Measurements from ENCODE around the gene TFAP2A.
A peak's percentile ranks its signal among the peaks of the same experiment; 100 is the strongest.

The TFAP2A gene

GRCh38 chr6:10404107-10404798 lies 10.6 kb downstream of the TFAP2A start:
- H2BK15ac ChIP-seq (ENCODE audit: low read length) = no peak overlapping the region
- H3K79me1 ChIP-seq (ENCODE audit: low read depth, low read length) = no peaks in the 10 kb centered on the region
- DNase-seq (ENCODE audit: low spot score) = peak; percentile 95
- H3K27me3 ChIP-seq (ENCODE audit: control insufficient read depth in 3 of 3, insufficient read depth in 3 of 3, low read depth in 1 of 3, low read length in 3 of 3) = peaks cover 16 to 83% (median 79%) of the 10 kb centered on the region in 3 experiments
- H2BK120ac ChIP-seq (ENCODE audit: low read depth, low read length) = no peak overlapping the region
- peak overlapping the region; percentile 63 for H3K14ac ChIP-seq (ENCODE audit: low read length)
- peaks cover 3 to 6% of the 10 kb centered on the region in 2 donors for H3K4me1 ChIP-seq (ENCODE audit: control insufficient read depth in 2 of 2, insufficient read depth in 1 of 2, low read depth in 1 of 2, low read length in 2 of 2)
- H3K9ac ChIP-seq (ENCODE audit: low read depth, low read length, poor library complexity) = no peak overlapping the region
- H3K18ac ChIP-seq (ENCODE audit: low read length) = peak overlapping the region; percentile 67
- no CpG with 5 or more reads among the region's 87 CpGs for whole genome bisulfite sequencing, 2 donors (ENCODE audit: extremely low coverage in 2 of 2, insufficient read length in 2 of 2, insufficient replicate concordance in 1 of 2)
- peak overlapping the region; percentile 71 to 92 for H3K4me3 ChIP-seq (ENCODE audit: low read length in 2 of 2)
- no peaks in the 10 kb centered on the region for H3K36me3 ChIP-seq (replicated peaks in 1 of 2; ENCODE audit: control insufficient read depth in 2 of 2, insufficient read depth in 2 of 2, low read length in 2 of 2)
- peaks cover 1 to 3% of the 10 kb centered on the region in 2 donors for H3K9me3 ChIP-seq (replicated peaks in 1 of 2; ENCODE audit: control insufficient read depth in 2 of 2, insufficient read depth in 1 of 2, low read depth in 1 of 2, low read length in 2 of 2)
- H4K91ac ChIP-seq (ENCODE audit: low read depth, low read length, poor library complexity) = no peak overlapping the region
- H2AK5ac ChIP-seq (ENCODE audit: low read depth, low read length) = no peak overlapping the region
- peak overlapping the region; percentile 94 for H3K4me2 ChIP-seq (ENCODE audit: insufficient read depth, low read length, poor library complexity, severe bottlenecking)
- H2AFZ ChIP-seq (ENCODE audit: low read length) = peak overlapping the region; percentile 96
- no peak overlapping the region for H4K8ac ChIP-seq (ENCODE audit: low read depth, low read length)
- no peak overlapping the region for H3K27ac ChIP-seq (replicated peaks; ENCODE audit: low read length)
- no peak overlapping the region for H2BK5ac ChIP-seq (ENCODE audit: low read length)
- peak overlapping the region; percentile 92 for H3K23ac ChIP-seq (ENCODE audit: low read depth, low read length, poor library complexity)
- H3K4ac ChIP-seq (ENCODE audit: low read length) = no peak overlapping the region
- H2BK12ac ChIP-seq (ENCODE audit: low read length) = no peak overlapping the region

DNA sequence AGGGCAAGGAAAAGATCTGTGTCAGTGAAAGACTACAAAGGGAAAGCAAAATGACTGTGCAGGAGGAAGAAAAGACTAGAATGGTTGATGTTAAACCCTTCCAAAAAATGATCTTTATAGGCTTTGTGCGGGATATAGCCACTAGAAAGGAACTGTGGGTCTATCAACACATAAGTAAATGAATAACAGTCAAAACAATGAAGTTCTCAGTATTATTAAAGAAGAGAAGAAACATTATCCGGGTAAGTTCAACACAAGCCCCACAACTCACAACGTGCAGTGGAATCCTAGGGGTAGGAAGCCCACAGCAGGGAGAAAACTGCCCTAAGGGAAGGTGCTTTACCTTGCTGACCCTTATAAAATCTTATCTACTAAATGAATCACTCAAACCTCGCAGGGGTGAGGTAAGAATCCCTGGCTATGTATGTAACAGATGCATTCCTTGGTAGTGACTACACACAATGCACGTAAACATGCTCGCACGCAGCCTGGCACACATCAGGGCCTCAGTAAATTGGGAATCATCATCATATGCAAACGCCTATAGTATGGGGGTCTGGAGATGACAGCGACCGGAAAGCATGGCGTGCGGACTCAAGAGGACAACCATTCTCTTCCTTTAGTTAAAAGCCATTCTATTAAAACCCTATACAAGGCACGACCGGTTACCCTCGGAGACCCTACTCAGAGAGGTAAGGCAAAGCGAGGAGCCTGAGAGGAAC lies 11.3 kb downstream of the TFAP2A start:
- no CpG with 5 or more reads among the region's 16 CpGs for WGBS, 2 donors (ENCODE audit: extremely low coverage in 2 of 2, insufficient read length in 2 of 2, insufficient replicate concordance in 1 of 2)
- Histone ChIP-seq H4K8ac (ENCODE audit: low read depth, low read length) (no peak overlapping the region), H3K18ac (ENCODE audit: low read length) (no peak overlapping the region), H3K27ac (replicated peaks; ENCODE audit: low read length) (no peak overlapping the region), H3K4ac (ENCODE audit: low read length) (no peak overlapping the region), H2AFZ (ENCODE audit: low read length) (peak overlapping the region; percentile 96), H3K4me2 (ENCODE audit: insufficient read depth, low read length, poor library complexity, severe bottlenecking) (peak overlapping the region; percentile 94), H3K79me1 (ENCODE audit: low read depth, low read length) (no peaks in the 10 kb centered on the region), H3K9ac (ENCODE audit: low read depth, low read length, poor library complexity) (no peak overlapping the region), H3K9me3 (replicated peaks in 1 of 2; ENCODE audit: control insufficient read depth in 2 of 2, insufficient read depth in 1 of 2, low read depth in 1 of 2, low read length in 2 of 2) (peaks cover 0 to 1% of the 10 kb centered on the region in 2 donors), H4K91ac (ENCODE audit: low read depth, low read length, poor library complexity) (no peak overlapping the region), H2BK15ac (ENCODE audit: low read length) (no peak overlapping the region), H2BK5ac (ENCODE audit: low read length) (no peak overlapping the region), H3K23ac (ENCODE audit: low read depth, low read length, poor library complexity) (no peak overlapping the region), H3K36me3 (replicated peaks in 1 of 2; ENCODE audit: control insufficient read depth in 2 of 2, insufficient read depth in 2 of 2, low read length in 2 of 2) (no peaks in the 10 kb centered on the region), H2AK5ac (ENCODE audit: low read depth, low read length) (no peak overlapping the region), H2BK120ac (ENCODE audit: low read depth, low read length) (no peak overlapping the region), H2BK12ac (ENCODE audit: low read length) (no peak overlapping the region), H3K4me3 (ENCODE audit: low read length in 2 of 2) (peak overlapping the region; percentile 65 to 75), H3K27me3 (ENCODE audit: control insufficient read depth in 3 of 3, insufficient read depth in 3 of 3, low read depth in 1 of 3, low read length in 3 of 3) (peaks cover 20 to 83% (median 82%) of the 10 kb centered on the region in 3 experiments), H3K14ac (ENCODE audit: low read length) (no peak overlapping the region), H3K4me1 (ENCODE audit: control insufficient read depth in 2 of 2, insufficient read depth in 1 of 2, low read depth in 1 of 2, low read length in 2 of 2) (peaks cover 3 to 6% of the 10 kb centered on the region in 2 donors)
- DNase-seq (ENCODE audit: low spot score) = no peak

DNA sequence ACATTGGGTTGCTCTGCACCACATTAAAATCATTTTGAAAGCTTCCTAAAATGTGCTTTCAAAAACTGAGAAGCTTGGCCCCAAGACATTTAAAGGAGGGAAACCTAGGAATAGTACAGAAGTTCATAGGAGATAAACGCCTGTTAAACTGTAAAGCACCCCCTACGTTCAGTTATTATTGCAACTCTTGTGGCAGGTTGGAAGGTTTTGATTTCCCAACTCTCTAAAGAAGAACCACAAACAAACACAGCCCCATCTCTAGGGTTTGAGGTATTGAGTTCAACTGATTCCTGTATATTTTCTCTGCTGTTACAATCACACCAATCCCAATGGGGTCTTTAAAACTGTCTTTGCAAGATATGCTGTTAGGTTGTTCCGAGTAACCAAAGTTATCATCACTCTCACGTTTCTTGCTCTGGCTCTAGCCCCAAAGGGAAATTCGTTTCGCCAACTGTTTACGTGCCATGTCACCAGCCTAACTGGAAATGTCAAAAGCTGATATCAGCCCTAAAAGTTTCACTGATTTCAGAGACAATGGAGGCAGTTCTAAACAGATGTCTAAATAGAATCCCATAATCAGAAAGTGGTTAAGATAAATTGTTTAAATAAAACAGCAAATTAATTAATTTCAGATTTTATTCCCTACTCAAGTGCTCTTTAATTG lies 12.1 kb downstream of the TFAP2A start:
- no peak overlapping the region for H2BK120ac ChIP-seq (ENCODE audit: low read depth, low read length)
- H3K9ac ChIP-seq (ENCODE audit: low read depth, low read length, poor library complexity) = no peak overlapping the region
- no peak overlapping the region for H3K23ac ChIP-seq (ENCODE audit: low read depth, low read length, poor library complexity)
- H2AK5ac ChIP-seq (ENCODE audit: low read depth, low read length) = no peak overlapping the region
- H3K4me3 ChIP-seq (ENCODE audit: low read length in 2 of 2) = no peak overlapping the region
- H3K4ac ChIP-seq (ENCODE audit: low read length) = no peak overlapping the region
- no peak overlapping the region for H2BK15ac ChIP-seq (ENCODE audit: low read length)
- H3K36me3 ChIP-seq (replicated peaks in 1 of 2; ENCODE audit: control insufficient read depth in 2 of 2, insufficient read depth in 2 of 2, low read length in 2 of 2) = no peaks in the 10 kb centered on the region
- no peak overlapping the region for H4K8ac ChIP-seq (ENCODE audit: low read depth, low read length)
- H3K4me1 ChIP-seq (ENCODE audit: control insufficient read depth in 2 of 2, insufficient read depth in 1 of 2, low read depth in 1 of 2, low read length in 2 of 2) = peaks cover 3 to 6% of the 10 kb centered on the region in 2 donors
- H3K27ac ChIP-seq (replicated peaks; ENCODE audit: low read length) = no peak overlapping the region
- H3K27me3 ChIP-seq (ENCODE audit: control insufficient read depth in 3 of 3, insufficient read depth in 3 of 3, low read depth in 1 of 3, low read length in 3 of 3) = peaks cover 23 to 86% (median 82%) of the 10 kb centered on the region in 3 experiments
- no peak overlapping the region for H2AFZ ChIP-seq (ENCODE audit: low read length)
- no peak overlapping the region for H3K4me2 ChIP-seq (ENCODE audit: insufficient read depth, low read length, poor library complexity, severe bottlenecking)
- H2BK12ac ChIP-seq (ENCODE audit: low read length) = no peak overlapping the region
- no peak overlapping the region for H3K14ac ChIP-seq (ENCODE audit: low read length)
- no peak overlapping the region for H2BK5ac ChIP-seq (ENCODE audit: low read length)
- DNase-seq (ENCODE audit: low spot score) = no peak
- H3K79me1 ChIP-seq (ENCODE audit: low read depth, low read length) = no peaks in the 10 kb centered on the region
- H4K91ac ChIP-seq (ENCODE audit: low read depth, low read length, poor library complexity) = no peak overlapping the region
- H3K18ac ChIP-seq (ENCODE audit: low read length) = no peak overlapping the region
- whole genome bisulfite sequencing, 2 donors (ENCODE audit: extremely low coverage in 2 of 2, insufficient read length in 2 of 2, insufficient replicate concordance in 1 of 2) = no CpG with 5 or more reads among the region's 7 CpGs
- peaks cover 0 to 1% of the 10 kb centered on the region in 2 donors for H3K9me3 ChIP-seq (replicated peaks in 1 of 2; ENCODE audit: control insufficient read depth in 2 of 2, insufficient read depth in 1 of 2, low read depth in 1 of 2, low read length in 2 of 2)

Data from neuronal stem cell (in vitro differentiated cells).